Left renal cortex interstitium (tissue), 4 donors: ENCODE results near the gene BRD2. TPM values are rescaled to one million over a fixed set of nuclear protein-coding genes. Genes with fewer than 3 reads are reported as not detected.

Source experiments
- DNase-seq, 4 donors: peaks; one replicate each; pipeline ENCODE4 v3.0.0-alpha.2; 2013; ENCODE audit warnings: low read depth in 4 of 4, low spot score in 2 of 4, missing footprints in 1 of 4
- polyA plus RNA-seq, 4 donors: library from polyadenylated mRNA; unstranded; fragments of 120-200 nt; gene quantifications; one replicate each; pipeline ENCODE4 v1.2.1, GENCODE V29; 2013; ENCODE audit not compliant: insufficient read length in 4 of 4

BRD2 gene
- polyA plus RNA-seq, 4 donors, result 272 to 341 (median 317) TPM

GRCh38 chr6:32947552-32948465, 20.6 kb upstream of the BRD2 start:
- no peak for DNase-seq

DNA sequence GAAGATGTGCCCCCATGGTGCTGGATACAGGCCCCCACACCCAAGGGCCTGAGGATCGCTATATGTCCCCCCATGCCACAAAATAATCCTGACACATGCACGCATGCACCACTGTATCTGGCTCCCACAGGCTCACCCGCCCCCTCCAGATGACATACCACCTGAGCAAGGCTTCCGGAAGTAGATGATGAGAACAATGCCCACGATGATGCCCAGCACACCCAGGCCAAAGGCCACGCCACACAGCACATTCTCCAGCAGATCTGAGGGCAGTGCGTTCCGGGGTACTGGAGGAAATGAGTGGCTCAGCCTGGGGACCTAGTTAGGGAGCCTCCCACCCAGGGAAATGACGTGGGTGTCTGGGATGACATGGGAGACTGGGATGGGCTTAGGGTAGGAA, 19.3 kb upstream of the BRD2 start:
- no peak for DNase-seq

- DNase-seq, result no peak
Observed at GRCh38 chr6:32950010-32950409, 18.4 kb upstream of the BRD2 start.

- no peak for DNase-seq
Observed at GRCh38 chr6:32950449-32950848, 17.9 kb upstream of the BRD2 start.

DNA sequence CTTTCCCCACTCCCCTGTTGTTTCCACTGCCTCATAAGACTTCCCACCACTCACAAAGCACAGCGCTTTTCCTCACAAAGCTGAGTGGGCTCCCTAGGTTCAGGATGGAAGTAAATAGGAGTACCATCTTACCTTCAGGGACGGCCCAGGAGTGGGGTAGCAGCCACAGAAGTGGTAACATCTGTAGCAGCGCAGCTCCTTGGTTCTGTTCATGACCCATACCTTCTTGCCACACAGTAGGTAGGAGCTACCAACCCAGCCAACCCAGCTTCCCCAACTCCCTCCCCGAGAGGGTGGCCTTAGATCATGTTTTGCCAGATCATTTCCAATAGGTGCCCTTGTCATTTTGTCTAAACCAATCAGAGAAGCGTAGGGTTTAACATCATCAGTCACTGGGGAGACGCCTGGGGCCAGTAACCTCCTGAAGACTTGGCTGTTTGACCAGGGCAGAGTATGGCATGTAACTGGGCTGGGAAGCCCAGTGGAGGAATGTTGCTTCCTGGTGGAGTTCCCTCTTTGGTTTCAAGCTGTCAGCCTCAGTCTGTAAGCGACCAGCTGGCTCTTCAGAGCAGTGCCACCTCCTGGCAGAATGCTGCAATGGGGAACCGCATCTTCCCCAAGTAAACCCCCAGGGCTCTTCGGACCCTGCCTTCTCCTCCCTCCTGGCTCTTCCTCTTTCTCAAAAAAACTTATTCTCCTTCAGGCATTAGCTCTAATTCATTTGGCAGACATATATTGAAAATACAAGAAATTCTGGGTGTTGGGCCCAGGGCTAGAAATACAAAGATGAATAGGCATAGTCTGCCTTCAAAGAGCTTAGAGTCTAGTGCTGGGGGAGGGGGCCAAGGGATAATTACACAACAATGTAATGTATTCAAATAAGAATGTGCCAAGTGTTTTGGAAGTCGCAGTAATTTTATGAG, 15.3 kb upstream of the BRD2 start, which contains the start of gene HLA-DMA:
Gene HLA-DMA, minus strand, starts transcription at position 281 of the 923 bp plus-strand sequence. Its CDS starts 61 bp downstream, at position 220.
- DNase-seq, result peak in 1 of 4 donors; percentile 52

- no peak for DNase-seq
Observed at GRCh38 chr6:32953775-32954174, 14.6 kb upstream of the BRD2 start.

GRCh38 chr6:32954267-32954666, 14.1 kb upstream of the BRD2 start:
- DNase-seq, result no peak

DNA sequence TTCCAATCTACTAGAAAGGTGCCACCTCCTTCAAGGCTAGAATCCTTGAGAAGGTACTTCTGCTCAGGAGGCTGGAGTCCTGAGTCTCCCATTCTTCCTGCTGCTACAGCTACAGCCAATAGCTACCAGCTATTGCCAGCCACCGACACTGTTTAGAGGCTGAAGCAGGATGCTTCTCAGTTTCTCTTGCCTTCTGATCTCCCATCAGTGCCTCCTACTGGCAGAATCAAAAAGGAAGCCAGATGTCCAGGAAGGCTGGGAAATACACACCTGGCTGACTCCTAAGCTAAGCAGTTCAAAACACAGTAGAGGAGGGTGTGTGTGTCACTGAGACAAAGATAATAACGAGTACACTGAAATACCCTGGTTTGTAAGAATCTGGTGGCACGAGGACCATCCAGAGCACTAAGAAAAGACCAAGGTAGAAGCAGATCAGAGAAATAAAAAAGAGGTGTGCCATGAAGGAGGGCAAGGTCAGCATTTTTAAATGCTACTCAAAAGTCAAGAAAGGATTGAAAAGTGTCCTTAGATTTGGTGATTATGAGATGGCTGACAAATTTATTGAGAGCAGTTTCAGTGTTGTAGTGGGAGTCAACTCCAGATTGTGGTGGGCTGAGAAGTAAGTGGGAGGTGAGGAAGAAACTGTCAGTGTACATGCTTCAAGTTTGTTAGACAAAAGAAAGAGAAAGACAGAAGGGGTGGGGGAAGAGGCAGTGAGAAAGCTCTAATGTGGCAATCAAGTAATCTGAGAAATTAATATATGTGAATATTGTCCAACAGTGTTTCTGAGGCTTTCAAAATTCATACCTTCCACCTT, 13.2 kb upstream of the BRD2 start:
- DNase-seq, result no peak

- DNase-seq, result no peak
Observed at GRCh38 chr6:32956176-32956575, 12.2 kb upstream of the BRD2 start.

DNA sequence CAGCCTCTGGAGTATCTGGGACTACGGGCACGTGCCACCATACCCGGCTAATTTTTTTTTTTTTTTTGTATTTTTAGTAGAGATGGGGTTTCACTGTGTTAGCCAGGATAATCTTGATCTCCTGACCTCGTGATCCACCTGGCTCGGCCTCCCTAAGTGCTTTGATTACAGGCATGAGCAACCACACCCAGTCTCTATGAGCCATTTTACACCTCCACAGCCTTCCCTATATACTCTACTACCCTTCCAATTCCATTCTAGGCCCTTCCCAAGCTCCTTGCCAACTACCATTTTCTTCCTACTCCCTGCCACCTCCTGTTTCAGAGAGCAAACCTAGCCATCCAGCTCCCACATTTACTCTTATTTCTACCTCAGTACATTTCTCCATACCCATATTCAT, 7.8 kb upstream of the BRD2 start:
- DNase-seq, result no peak

GRCh38 chr6:32962213-32962826, 6.1 kb upstream of the BRD2 start:
- no peak for DNase-seq

GRCh38 chr6:32963866-32964265, 4.5 kb upstream of the BRD2 start:
- DNase-seq, result no peak

GRCh38 chr6:32964776-32965175, 3.6 kb upstream of the BRD2 start:
- DNase-seq, result no peak

GRCh38 chr6:32967151-32968091, 973 bp upstream of the BRD2 start:
- no peak for DNase-seq

DNA sequence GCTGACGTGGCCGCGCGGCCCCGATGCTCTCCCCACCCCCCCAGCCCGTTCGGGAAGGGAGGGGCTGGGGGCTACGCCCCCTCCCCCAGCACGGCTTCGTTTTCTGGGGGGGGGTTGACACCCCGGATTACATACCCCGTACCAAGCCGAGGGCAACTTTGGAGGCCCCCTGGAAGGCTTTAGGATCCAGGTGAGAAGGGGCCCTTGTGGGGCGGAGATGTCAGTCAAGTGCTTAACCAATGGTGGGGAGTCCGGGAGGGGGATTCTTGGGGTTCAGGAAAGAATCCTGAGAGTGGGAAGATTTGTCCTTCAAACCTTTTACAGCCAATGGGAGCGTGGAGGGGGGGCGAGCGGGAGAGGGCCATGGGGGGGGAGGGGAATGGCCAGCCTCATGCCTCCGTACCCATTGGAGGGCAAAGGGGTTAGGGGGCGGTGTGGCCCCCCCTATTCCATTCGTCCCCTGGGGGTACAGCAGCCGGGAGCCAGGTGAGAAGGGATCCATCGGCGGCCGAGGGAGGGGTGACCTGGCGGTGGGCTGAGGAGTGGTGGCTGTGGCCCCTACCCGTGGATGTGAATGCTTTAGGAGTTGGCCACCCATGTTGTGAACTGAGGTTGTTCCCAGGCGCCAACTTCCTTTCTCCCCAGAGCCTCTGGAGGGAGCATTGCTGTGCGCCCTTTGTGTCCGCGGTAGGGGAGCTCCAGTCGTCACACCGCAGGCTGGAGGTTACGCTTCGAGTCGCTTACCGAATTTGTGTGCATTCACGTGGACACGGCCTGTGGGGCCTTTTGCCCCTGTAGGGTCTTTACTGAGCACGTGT, 682 bp downstream of the BRD2 start:
- DNase-seq, result peak in 1 of 4 donors; percentile 67

- DNase-seq, result peak in 3 of 4 donors; percentile 82 to 94 (median 91)
Observed at GRCh38 chr6:32969685-32970412, 1.5 kb downstream of the BRD2 start.
